GM19468 (cell line): ENCODE data around the gene S100B.
"Not testable (repeated sequence)": the region's sequence is repeated elsewhere in the genome, so short reads cannot be mapped to it uniquely, and the experiment has no call there.

Experiments
- ATAC-seq: cut with Tn5 transposase; IDR thresholded peaks from one replicate; pipeline ENCODE4 v1.9.1; 2021; ENCODE audit warnings: mild to moderate bottlenecking, moderate library complexity, moderate number of reproducible peaks; ENCODE audit not compliant: unreplicated experiment; ENCODE audit errors: extremely low read depth

S100B gene

DNA sequence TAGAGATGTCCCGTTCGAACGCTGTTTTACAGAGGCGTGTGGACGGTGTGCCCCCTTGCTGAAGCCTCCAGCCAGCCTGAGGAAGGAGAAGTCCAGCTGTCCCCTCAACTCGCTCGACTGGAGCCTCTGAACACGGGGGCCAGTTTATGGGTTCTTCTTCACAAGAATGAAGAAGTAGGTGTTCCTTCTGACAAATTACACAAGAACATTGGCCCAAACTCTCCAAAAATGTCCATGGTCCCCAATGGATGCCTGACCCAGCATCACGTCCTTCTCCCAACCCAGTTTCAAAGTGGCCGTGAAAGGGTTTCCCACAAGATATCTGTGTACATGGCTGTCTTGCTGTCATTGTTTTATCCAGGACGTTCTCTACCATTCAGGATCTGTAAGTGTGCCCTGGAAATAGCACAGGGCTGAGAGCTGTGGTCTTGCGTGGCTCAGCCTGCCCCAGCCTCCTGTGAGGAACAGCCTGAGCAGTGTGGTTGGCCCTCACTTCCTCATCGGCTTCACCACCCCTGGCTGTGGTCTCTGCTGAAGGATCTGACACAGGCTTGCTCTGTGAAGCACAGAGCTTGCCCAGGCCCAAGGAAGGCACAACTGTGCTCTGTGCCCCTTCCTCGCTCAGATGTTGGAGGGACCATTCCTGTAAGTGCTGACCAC is 1.0 kb upstream of the S100B start:
- no peak for ATAC-seq

- no peak for ATAC-seq
Observed at GRCh38 chr21:46604329-46604974, 430 bp downstream of the S100B start.

DNA sequence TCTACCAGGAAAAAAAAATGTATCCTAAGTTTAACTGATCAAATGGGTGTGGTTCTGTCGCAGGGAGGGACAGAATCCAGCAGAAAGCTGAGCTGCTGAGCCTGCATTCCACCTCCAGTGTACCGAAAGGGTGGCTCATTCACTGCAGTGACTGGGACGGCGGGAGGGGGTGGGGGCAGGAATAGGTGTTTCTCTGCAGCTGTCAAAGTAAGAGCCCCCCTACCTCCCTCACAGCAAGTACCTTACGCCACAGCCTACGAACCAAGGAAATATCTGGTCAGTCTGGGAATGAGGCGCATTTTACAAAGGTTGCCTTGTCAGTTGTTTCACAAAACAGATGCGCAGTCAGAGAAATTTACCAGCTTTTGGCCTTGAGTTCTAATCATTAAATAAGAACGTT is 1.7 kb downstream of the S100B start:
- ATAC-seq: no peak

DNA sequence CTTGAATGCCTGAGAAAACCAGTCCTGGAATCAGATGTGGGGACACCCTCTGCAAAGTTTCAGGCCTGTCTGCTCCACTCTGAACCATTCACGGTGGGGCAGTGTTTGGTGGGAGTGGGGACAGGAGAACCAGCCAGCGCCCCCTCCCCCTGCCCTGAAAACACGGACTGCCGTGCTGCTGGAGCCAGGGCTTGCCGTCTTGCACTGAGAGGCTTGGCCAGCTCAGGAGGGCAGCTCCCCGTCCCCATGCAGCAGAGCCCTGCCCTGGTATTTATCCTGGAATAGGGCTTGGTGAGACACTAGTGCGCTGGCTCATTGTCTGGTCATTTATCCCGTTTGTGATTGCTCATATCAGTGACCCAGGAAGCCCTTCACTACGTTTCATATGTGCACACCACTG is 3.9 kb downstream of the S100B start:
- ATAC-seq: no peak

DNA sequence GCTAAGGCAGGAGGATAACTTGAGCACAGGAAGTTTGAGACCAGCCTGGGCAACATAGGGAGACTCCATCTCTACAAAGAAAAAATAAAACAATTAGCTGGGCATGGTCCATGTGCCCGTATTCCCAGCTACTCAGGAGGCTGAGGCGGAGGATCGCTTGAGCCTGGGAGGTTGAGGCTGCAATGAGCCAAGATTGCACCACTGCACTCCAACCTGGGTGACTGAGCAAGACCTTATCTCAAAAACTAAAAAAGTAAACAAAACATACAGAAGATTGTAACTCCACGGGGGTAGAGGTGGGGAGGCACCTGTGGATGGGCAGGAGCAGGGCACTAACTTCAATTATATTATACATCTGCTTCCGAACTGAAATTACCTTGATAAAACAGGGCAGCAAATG is 4.6 kb downstream of the S100B start:
- ATAC-seq: no peak

DNA sequence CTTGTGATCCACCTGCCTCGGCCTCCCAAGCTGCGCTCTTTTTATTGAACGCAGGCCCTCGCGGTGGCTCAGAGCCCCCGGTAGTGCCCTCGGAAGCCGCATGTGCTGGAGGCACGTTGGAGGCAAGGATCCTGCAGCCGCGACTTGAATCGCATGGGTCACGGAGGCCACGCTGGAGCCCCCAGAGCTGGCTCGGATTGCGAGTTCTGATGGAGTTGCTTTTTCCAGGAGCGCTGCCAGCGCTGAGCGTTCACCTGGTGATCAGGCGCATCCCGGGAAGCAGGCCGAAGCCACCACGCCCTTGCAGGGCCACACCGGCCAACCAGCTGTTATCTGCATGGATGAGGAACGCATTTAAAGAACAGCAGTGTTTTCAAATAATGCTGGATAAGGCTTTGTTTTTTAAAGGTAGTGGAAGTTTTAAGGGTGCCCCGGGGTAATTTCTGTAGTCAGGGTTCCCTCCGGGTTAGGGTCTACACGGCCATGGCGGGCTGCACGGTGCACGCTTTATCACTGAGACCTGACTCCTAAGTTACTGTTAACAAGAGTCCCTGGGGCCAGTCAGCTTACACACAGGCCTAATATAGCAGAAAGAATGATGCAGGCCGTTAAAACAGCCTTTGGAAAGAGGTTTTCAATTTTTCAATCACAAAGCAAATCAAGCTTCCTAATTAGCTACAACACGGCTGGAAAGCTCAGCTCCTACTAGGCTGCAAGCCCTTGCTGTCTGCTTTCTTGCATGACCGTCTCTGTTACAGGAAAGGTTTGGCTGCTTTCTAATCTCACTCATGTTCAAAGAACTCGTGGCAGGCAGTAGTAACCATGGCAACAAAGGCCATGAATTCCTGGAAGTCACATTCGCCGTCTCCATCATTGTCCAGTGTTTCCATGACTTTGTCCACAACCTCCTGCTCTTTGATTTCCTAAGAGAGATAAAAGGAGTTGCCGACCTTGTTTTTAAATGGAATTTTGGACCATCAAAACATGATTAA is 6.0 kb downstream of the S100B start:
- ATAC-seq: no peak

DNA sequence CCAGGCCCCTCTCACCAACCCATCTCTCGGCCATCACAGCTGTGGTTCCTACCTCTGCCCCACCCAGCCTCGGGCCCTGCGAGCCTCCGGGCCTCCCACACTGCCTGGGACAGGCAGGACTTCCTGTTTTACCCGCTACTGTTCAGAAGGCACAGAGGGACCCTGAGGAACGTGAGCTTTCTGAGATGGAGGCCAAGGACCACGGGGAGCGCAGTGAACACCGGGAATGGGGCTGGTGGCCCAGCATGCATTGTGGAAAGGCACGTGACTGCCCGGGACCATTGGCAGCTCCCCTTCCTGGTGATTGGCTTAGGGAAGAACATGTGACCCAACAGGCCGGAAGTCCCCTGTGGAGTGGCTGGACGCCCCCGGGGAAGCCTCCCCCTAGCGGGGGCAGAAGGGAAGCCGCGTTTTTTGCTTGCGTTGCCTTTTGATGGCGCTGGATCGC is 7.0 kb downstream of the S100B start:
- no peak for ATAC-seq

DNA sequence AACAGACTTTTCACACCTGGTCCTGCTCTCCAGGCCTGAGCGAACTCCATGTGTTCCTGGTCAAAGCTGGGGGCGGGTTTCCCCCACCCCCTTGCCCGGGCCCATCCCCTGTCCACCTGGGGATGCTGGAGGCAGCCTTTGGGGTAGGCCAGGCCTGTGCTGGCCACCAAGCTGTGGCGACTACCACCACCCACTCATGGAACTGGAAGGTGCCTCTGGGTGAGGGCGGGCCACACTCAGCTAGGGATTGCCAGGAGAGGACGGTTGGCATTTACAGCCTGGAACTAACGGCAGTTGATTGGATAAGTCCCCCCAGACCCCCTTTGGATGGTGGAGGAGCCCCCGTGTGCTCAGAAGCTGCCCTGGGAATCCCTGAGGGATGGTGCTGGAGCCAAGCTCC is 7.9 kb downstream of the S100B start:
- no peak for ATAC-seq

DNA sequence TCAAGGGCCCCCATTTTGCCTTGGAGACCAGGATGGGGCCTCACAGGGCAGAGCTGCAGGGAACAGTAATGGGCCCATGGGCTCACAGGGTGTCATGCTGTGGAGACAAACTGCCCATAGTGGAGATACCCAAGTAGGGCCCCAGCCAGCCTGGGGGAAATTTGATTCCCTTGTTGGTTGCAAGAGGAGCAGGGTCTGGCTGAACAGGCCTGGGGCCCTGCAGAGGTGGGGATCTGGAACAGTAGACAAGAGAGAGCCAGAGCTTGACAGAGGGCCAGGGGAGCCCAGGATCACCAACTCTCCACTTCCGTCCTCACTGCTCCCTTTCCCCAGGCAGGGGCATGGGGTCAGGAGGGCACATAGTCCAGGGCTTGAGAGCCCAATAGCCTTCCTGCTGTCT is 8.7 kb downstream of the S100B start:
- ATAC-seq: no peak

DNA sequence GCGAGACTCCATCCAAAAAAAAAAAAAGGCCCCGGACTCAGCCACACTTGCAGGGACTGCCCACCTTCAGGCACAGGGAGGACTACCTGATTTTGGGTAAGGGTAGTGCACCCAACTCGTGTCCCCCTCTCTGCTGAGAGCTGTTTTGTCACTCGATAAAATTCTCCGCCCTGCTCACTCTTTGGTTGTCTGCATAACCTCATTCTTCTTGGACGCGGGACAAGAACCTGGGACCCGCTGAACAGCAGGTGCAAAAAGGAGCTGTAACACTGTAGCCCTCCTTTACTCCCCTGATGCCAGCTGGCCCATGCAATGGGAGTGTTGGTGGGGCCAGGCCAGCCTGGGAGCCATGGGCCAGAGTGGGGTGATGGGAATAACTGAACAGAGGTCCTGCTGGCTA is 10.6 kb downstream of the S100B start:
- ATAC-seq: no peak

GRCh38 chr21:46585191-46585953 is 19.5 kb downstream of the S100B start:
- no peak for ATAC-seq

GRCh38 chr21:46581780-46582307 is 23.0 kb downstream of the S100B start:
- no peak for ATAC-seq

DNA sequence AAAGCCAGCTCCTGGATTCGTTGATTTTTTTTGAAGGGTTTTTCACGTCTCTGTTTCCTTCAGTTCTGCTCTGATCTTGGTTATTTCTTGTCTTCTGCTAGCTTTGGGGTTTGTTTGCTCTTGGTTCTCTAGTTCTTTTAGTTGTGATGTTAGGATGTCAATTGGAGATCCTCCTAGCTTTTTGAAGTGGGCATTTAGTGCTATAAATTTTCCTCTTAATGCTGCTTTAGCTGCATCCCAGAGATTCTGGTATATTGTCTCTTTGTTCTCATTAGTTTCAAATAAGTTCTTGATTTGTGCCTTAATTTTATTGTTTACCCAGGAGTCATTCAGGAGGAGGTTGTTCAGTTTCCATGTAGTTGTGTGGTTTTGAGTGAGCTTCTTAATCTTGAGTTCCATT is 25.5 kb downstream of the S100B start:
- not testable (repeated sequence) for ATAC-seq

DNA sequence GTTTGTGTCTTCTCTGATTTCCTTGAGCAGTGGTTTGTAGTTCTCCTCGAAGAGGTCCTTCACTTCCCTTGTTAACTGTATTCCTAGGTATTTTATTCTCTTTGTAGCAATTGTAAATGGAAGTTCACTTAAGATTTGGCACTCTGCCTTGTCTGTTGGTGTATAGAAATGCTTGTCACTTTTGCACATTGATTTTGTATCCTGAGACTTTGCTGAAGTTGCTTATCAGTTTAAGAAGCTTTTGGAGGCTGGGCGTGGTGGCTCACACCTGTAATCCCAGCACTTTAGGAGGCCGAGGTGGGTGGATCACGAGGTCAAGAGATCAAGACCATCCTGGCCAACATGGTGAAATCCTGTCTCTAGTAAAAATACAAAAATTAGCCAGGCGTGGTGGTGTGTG is 27.1 kb downstream of the S100B start:
- not testable (repeated sequence) for ATAC-seq

GRCh38 chr21:46572850-46573249 is 32.0 kb downstream of the S100B start:
- ATAC-seq: no peak

- ATAC-seq: no peak
Observed at GRCh38 chr21:46570631-46571030, 34.3 kb downstream of the S100B start.

DNA sequence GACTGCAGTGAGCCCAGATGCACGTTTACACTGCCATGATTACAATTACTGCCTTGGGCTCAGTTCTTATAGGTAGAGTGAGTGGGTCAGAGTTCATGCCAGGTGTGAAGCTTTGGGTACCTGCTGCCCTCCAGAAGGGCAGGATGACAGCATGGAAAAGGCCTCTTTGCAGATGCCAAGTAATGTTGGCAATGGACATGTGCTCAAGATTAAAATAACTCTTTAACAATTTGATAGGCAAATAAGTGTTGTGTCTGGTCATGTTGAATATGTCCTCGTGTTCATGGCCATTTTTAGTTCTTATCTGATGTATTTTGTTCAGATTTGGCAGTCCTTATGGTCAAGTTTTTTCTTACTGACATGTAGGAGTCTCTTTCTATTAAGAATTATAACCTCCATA is 34.8 kb downstream of the S100B start:
- ATAC-seq: no peak

DNA sequence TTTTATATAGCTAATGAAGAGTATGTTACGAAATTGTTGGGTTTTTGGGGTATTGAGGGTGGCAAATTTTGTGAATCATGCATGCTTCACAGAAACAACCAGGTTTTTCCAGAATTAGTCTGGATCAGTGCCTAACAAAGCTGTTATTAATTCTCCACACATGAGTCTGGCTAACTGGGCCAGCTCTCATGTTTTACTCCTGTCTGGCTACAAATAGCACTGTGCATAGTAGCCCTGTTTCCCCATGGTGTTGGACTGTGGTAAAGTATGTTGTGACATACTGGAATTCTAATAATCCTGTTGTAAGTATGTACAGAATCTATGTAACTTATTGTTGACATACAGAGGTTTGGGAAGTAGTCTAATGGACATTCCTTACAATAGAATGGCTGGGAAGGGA is 35.8 kb downstream of the S100B start:
- ATAC-seq: no peak

- no peak for ATAC-seq
Observed at GRCh38 chr21:46568562-46568961, 36.3 kb downstream of the S100B start.

DNA sequence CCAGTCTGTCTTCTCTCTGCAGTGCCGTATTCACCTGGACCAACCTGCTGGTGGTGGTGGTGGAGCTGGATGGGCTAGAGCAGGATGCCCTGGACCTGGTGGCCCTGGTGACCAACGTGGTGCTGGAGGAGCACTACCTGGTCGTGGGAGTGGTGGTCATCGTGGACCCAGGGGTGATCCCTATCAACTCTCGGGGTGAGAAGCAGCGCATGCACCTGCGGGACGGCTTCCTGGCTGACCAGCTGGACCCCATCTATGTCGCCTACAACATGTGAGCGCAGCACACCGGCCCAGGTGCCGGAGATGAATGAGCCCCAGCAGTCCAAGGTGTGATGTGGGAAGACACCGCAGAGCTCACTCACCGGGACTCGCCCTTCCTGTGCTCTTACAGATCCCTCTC is 37.5 kb downstream of the S100B start:
- no peak for ATAC-seq
